ENCODE results near the gene C18orf63.

The C18orf63 gene

GRCh38 chr18:74402806-74403433 is 87.3 kb downstream of the C18orf63 start:
- no peak for DNase-seq (ENCODE audit: low spot score)
- TF ChIP-seq CTCF (conservative IDR thresholded peaks at IDR 0.05; ENCODE audit: low read depth), result no peak
- POLR2A ChIA-PET (ENCODE audit: low non-redundant PET), result no interaction called here
- no peak overlapping the region for H3K27ac ChIP-seq
- CTCF ChIA-PET, result no interaction called here

GRCh38 chr18:74407888-74408287 is 92.2 kb downstream of the C18orf63 start:
- no peak overlapping the region for H3K27ac ChIP-seq
- no peak for TF ChIP-seq CTCF (conservative IDR thresholded peaks at IDR 0.05; ENCODE audit: low read depth)
- POLR2A ChIA-PET (ENCODE audit: low non-redundant PET), result no interaction called here
- CTCF ChIA-PET, result no interaction called here
- no peak for DNase-seq (ENCODE audit: low spot score)

Data from RWPE1 (cell line).